ENCODE measurements around the gene ZSCAN30.

The ZSCAN30 gene

GRCh38 chr18:35296060-35296459 is 6.0 kb upstream of the ZSCAN30 start:
- TF ChIP-seq CTCF (IDR thresholded peaks at IDR 0.05; ENCODE audit: extremely low read depth, missing control alignments) = no peak
- no peak for DNase-seq (ENCODE audit: low spot score)

GRCh38 chr18:35291166-35291565 is 1.1 kb upstream of the ZSCAN30 start:
- TF ChIP-seq CTCF (IDR thresholded peaks at IDR 0.05; ENCODE audit: extremely low read depth, missing control alignments) = no peak
- no peak for DNase-seq (ENCODE audit: low spot score)

- TF ChIP-seq CTCF (IDR thresholded peaks at IDR 0.05; ENCODE audit: extremely low read depth, missing control alignments) = no peak
- DNase-seq (ENCODE audit: low spot score) = no peak
Measured at GRCh38 chr18:35289727-35290093, 319 bp downstream of the ZSCAN30 start.

GRCh38 chr18:35289293-35289692 is 736 bp downstream of the ZSCAN30 start:
- DNase-seq (ENCODE audit: low spot score) = no peak

GRCh38 chr18:35284841-35285240 is 5.2 kb downstream of the ZSCAN30 start:
- TF ChIP-seq CTCF (IDR thresholded peaks at IDR 0.05; ENCODE audit: extremely low read depth, missing control alignments) = no peak
- no peak for DNase-seq (ENCODE audit: low spot score)

More at GRCh38 chr18:35289293-35289692, 736 bp downstream of the ZSCAN30 start:
- no peak for TF ChIP-seq CTCF (IDR thresholded peaks at IDR 0.05; ENCODE audit: extremely low read depth, missing control alignments)

GRCh38 chr18:35283923-35284794 is 5.9 kb downstream of the ZSCAN30 start:
- no peak for DNase-seq (ENCODE audit: low spot score)

More at GRCh38 chr18:35283923-35284794, 5.9 kb downstream of the ZSCAN30 start:
- TF ChIP-seq CTCF (IDR thresholded peaks at IDR 0.05; ENCODE audit: extremely low read depth, missing control alignments) = no peak
